Liver (tissue), 9 donors: Measurements from ENCODE around the gene MS4A12. TPM values are rescaled to one million over a fixed set of nuclear protein-coding genes. Genes with fewer than 3 reads are reported as not detected.
"Not testable (repeated sequence)": the region's sequence is repeated elsewhere in the genome, so short reads cannot be mapped to it uniquely, and the experiment has no call there.

Experiments
- DNase-seq: peaks from one replicate; pipeline ENCODE4 v3.0.0-alpha.2; 2017; ENCODE audit warnings: low spot score
- H3K27ac ChIP-seq, 2 donors: one replicate each; pipeline ENCODE4 v1.7.0; 2013; ENCODE audit warnings: inconsistent platforms in 2 of 2, low read length in 2 of 2, control low read depth in 1 of 2, low read depth in 1 of 2, mild to moderate bottlenecking in 1 of 2
- H3K27me3 ChIP-seq, 4 donors: one replicate each; pipeline versions ENCODE4 v1.6.1 to v1.7.0; 2013; ENCODE audit warnings: low read length in 3 of 4, inconsistent platforms in 1 of 4, mild to moderate bottlenecking in 1 of 4, moderate library complexity in 1 of 4; ENCODE audit not compliant: control insufficient read depth in 4 of 4, insufficient read depth in 4 of 4
- H3K36me3 ChIP-seq, 4 donors: one replicate each; pipeline versions ENCODE4 v1.6.1 to v1.7.0; 2013; ENCODE audit warnings: low read length in 3 of 4, mild to moderate bottlenecking in 3 of 4, low read depth in 1 of 4, moderate library complexity in 1 of 4; ENCODE audit not compliant: control insufficient read depth in 4 of 4, insufficient read depth in 3 of 4
- H3K4me1 ChIP-seq, 4 donors: one replicate each; pipeline versions ENCODE4 v1.6.1 to v1.7.0; 2013; ENCODE audit warnings: low read length in 3 of 4, mild to moderate bottlenecking in 3 of 4, moderate library complexity in 1 of 4; ENCODE audit not compliant: control insufficient read depth in 4 of 4, insufficient read depth in 4 of 4
- H3K4me3 ChIP-seq, 3 donors: one replicate each; pipeline versions ENCODE4 v1.6.1 to v1.7.0; 2013; ENCODE audit warnings: low read length in 3 of 3, control low read depth in 1 of 3, low read depth in 1 of 3, mild to moderate bottlenecking in 1 of 3
- H3K9ac ChIP-seq, 2 donors: one replicate each; pipeline ENCODE4 v1.7.0; 2013; ENCODE audit warnings: low read length in 2 of 2, mild to moderate bottlenecking in 2 of 2, moderate library complexity in 2 of 2, control low read depth in 1 of 2, low read depth in 1 of 2
- H3K9me3 ChIP-seq, 4 donors: one replicate each; pipeline versions ENCODE4 v1.6.1 to v1.7.0; 2013; ENCODE audit warnings: low read length in 3 of 4; ENCODE audit not compliant: control insufficient read depth in 4 of 4
- EGR1 ChIP-seq, 2 donors: IDR thresholded peaks; 2 replicates each; pipeline ENCODE4 v1.6.1; 2016 to 2018; ENCODE audit warnings: antibody characterized with exemption in 2 of 2, low read depth in 2 of 2
- FOXA1 ChIP-seq: IDR thresholded peaks from 2 replicates; pipeline ENCODE4 v1.6.1; 2016; ENCODE audit warnings: antibody characterized with exemption
- FOXA2 ChIP-seq: IDR thresholded peaks from 2 replicates; pipeline ENCODE4 v1.6.1; 2016; ENCODE audit warnings: antibody characterized with exemption
- GABPA ChIP-seq, 2 donors: IDR thresholded peaks in 1 of 2; conservative IDR thresholded peaks in 1 of 2; 2 replicates each; pipeline ENCODE4 v1.6.1; 2016; ENCODE audit warnings: antibody characterized with exemption in 2 of 2, mild to moderate bottlenecking in 1 of 2, moderate library complexity in 1 of 2
- HNF4G ChIP-seq: IDR thresholded peaks from 2 replicates; pipeline ENCODE4 v1.6.1; 2016; ENCODE audit warnings: antibody characterized with exemption
- JUND ChIP-seq, 2 donors: IDR thresholded peaks; 2 replicates each; pipeline ENCODE4 v1.6.1; 2016; ENCODE audit warnings: antibody characterized with exemption in 2 of 2
- NR2F2 ChIP-seq: IDR thresholded peaks from 2 replicates; pipeline ENCODE4 v1.6.1; 2016; ENCODE audit warnings: antibody characterized with exemption
- RAD21 ChIP-seq, 2 donors: IDR thresholded peaks; 2 replicates each; pipeline ENCODE4 v1.6.1; 2016; ENCODE audit warnings: antibody characterized with exemption in 2 of 2, mild to moderate bottlenecking in 2 of 2
- REST ChIP-seq: IDR thresholded peaks from 2 replicates; pipeline ENCODE4 v1.6.1; 2016; ENCODE audit warnings: antibody characterized with exemption, mild to moderate bottlenecking
- RXRA ChIP-seq, 2 donors: IDR thresholded peaks; 2 replicates each; pipeline ENCODE4 v1.6.1; 2017 to 2018; ENCODE audit warnings: antibody characterized with exemption in 2 of 2, mild to moderate bottlenecking in 1 of 2
- YY1 ChIP-seq: IDR thresholded peaks from 2 replicates; pipeline ENCODE4 v1.6.1; 2016; ENCODE audit warnings: antibody characterized with exemption, mild to moderate bottlenecking
- ZBTB33 ChIP-seq: IDR thresholded peaks from 2 replicates; pipeline ENCODE4 v1.6.1; 2016; ENCODE audit warnings: antibody characterized with exemption
- WGBS: extraction: QIAGEN DNeasy Blood & Tissue Kit; methylation state at CpG from one replicate; pipeline ENCODE4 v1.1.7; 2013; 5-methylcytosine and 5-hydroxymethylcytosine counted together
- polyA plus RNA-seq, 2 donors: library from polyadenylated mRNA; stranded (reverse) in 1 of 2; unstranded in 1 of 2; fragments of 200-250 nt in 1 of 2; fragments of >200 nt in 1 of 2; fragmentation: Nextera tagmentation in 1 of 2; extraction: Ambion mirVana in 1 of 2; gene quantifications; one replicate each; pipeline versions ENCODE4 v1.2.1 to v1.2.3, GENCODE V29; 2013 to 2015
- total RNA-seq, 2 donors: library from RNA; depleted of rRNA; stranded (reverse); fragments of >200 nt; gene quantifications; one replicate each; pipeline ENCODE4 v1.2.3, GENCODE V29; 2014
- TF ChIP-seq, protein P1 (sequence below): IDR thresholded peaks from 2 replicates; pipeline ENCODE4 v1.6.1; 2016; ENCODE audit warnings: antibody characterized with exemption
- TF ChIP-seq, protein P2 (sequence below): fragments of 150-350 bp; IDR thresholded peaks from 2 replicates; pipeline ENCODE4 v1.5.1; 2017; ENCODE audit warnings: improper control_type of control experiment, low read depth, low read length; ENCODE audit not compliant: missing input control
- TF ChIP-seq, protein P3 (sequence below): IDR thresholded peaks from 2 replicates; pipeline ENCODE4 v1.6.1; 2016; ENCODE audit warnings: antibody characterized with exemption
- donor health status: healthy.
- donor health status: healthy.
- donor health status: healthy.
- donor health status: healthy.
- donor health status: healthy.

MS4A12 gene
- total and polyA plus RNA-seq, 4 donors: not detected

- TF ChIP-seq GABPA (IDR thresholded peaks at IDR 0.05 in 1 of 2, conservative IDR thresholded peaks at IDR 0.05 in 1 of 2): no peak
Measured at GRCh38 chr11:60447846-60448245, 44.7 kb upstream of the MS4A12 start (continued).

DNA sequence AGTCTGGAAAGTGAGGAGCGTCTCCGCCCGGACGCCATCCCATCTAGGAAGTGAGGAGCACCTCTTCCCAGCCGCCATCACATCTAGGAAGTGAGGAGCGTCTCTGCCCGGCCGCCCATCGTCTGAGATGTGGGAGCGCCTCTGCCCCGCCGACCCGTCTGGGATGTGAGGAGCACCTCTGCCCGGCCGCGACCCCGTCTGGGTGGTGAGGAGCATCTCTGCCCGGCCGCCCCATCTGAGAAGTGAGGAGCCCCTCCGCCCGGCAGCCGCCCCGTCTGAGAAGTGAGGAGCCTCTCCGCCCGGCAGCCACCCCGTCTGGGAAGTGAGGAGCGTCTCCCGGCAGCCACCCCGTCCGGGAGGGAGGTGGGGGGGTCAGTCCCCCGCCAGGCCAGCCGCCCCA lies 41.4 kb upstream of the MS4A12 start:
- not testable (repeated sequence) for H3K36me3 ChIP-seq, DNase-seq, H3K27me3 ChIP-seq, H3K27ac ChIP-seq, H3K9me3 ChIP-seq, H3K4me3 ChIP-seq, H3K4me1 ChIP-seq, H3K9ac ChIP-seq
- WGBS: 97% methylated on average over 32 of the region's 32 CpGs

DNA sequence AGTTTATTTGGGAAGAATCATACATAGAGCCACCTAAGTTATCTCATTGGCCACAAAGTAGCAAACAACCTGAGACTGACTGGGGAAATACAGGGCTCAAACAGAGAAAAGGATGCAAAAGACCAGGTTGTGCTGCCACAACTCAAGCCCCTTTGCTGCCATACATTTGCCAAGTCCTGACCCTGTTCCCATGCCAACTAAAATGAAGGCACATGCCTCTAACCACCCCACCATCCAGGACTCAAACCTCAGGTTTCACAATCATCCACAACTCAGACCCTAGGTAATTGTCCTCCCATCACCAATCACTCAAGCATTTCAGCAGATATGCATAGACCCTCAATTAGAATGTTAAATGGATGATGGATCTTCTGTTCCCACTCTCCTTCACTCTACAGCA lies 38.4 kb upstream of the MS4A12 start:
- Histone ChIP-seq H3K27ac (no peak overlapping the region), H3K9me3 (peaks cover 0 to 2% (median 0%) of the 10 kb centered on the region in 4 donors)

More for the DNA sequence above, 38.4 kb upstream of the MS4A12 start:
- no peaks in the 10 kb centered on the region for H3K27me3 ChIP-seq
- no peak overlapping the region for H3K4me3 ChIP-seq
- DNase-seq: no peak
- no peaks in the 10 kb centered on the region for H3K36me3 ChIP-seq
- no peak overlapping the region for H3K9ac ChIP-seq
- TF ChIP-seq, protein P1, sequence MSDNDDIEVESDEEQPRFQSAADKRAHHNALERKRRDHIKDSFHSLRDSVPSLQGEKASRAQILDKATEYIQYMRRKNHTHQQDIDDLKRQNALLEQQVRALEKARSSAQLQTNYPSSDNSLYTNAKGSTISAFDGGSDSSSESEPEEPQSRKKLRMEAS: no peak
- TF ChIP-seq RXRA (IDR thresholded peaks at IDR 0.05) (no peak), JUND (IDR thresholded peaks at IDR 0.05) (no peak), HNF4G (no peak), NR2F2 (no peak), REST (no peak), YY1 (no peak), RAD21 (IDR thresholded peaks at IDR 0.05) (no peak), EGR1 (IDR thresholded peaks at IDR 0.05; ENCODE audit: low read depth in 2 of 2) (no peak), FOXA2 (no peak), FOXA1 (no peak), ZBTB33 (no peak)
- TF ChIP-seq, protein P2, sequence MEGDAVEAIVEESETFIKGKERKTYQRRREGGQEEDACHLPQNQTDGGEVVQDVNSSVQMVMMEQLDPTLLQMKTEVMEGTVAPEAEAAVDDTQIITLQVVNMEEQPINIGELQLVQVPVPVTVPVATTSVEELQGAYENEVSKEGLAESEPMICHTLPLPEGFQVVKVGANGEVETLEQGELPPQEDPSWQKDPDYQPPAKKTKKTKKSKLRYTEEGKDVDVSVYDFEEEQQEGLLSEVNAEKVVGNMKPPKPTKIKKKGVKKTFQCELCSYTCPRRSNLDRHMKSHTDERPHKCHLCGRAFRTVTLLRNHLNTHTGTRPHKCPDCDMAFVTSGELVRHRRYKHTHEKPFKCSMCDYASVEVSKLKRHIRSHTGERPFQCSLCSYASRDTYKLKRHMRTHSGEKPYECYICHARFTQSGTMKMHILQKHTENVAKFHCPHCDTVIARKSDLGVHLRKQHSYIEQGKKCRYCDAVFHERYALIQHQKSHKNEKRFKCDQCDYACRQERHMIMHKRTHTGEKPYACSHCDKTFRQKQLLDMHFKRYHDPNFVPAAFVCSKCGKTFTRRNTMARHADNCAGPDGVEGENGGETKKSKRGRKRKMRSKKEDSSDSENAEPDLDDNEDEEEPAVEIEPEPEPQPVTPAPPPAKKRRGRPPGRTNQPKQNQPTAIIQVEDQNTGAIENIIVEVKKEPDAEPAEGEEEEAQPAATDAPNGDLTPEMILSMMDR: no peak
- TF ChIP-seq, protein P3, sequence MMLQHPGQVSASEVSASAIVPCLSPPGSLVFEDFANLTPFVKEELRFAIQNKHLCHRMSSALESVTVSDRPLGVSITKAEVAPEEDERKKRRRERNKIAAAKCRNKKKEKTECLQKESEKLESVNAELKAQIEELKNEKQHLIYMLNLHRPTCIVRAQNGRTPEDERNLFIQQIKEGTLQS: no peak
- no peaks in the 10 kb centered on the region for H3K4me1 ChIP-seq
